ENCODE data around the gene UPF3B. TPM values are rescaled to one million over a fixed set of nuclear protein-coding genes. Genes with fewer than 3 reads are reported as not detected.
"Not testable (repeated sequence)": the region's sequence is repeated elsewhere in the genome, so short reads cannot be mapped to it uniquely, and the experiment has no call there.

The UPF3B gene
- 26.3 TPM for polyA plus RNA-seq (2012; ENCODE audit: missing spikeins)

GRCh38 chrX:119852382-119853353 is at the start of gene UPF3B:
UPF3B (minus strand) TSS chrX:119852963; CDS start chrX:119852928, 35 bp downstream.
- TF ChIP-seq TAF1 (IDR thresholded peaks at IDR 0.05; ENCODE audit: borderline replicate concordance, low read depth, low read length) (peak; percentile 37; the same call in 1 of the 2 replicates), POLR2A (IDR thresholded peaks at IDR 0.05; ENCODE audit: low read depth, low read length) (peak; percentile 64; the same call in 1 of the 2 replicates), POLR2AphosphoS5 (IDR thresholded peaks at IDR 0.05; ENCODE audit: low read depth, low read length) (0 out of 2 replicates have a peak, but pooled peaks have one; percentile 31)
- DNase-seq (ENCODE audit: insufficient read length) (peak; percentile 77), FAIRE-seq (peak; percentile 82)

GRCh38 chrX:119900976-119901375 is 48.2 kb upstream of the UPF3B start:
- TF ChIP-seq POLR2A (IDR thresholded peaks at IDR 0.05; ENCODE audit: low read depth, low read length) (no peak), TAF1 (IDR thresholded peaks at IDR 0.05; ENCODE audit: borderline replicate concordance, low read depth, low read length) (no peak), POLR2AphosphoS5 (IDR thresholded peaks at IDR 0.05; ENCODE audit: low read depth, low read length) (no peak)
- DNase-seq (ENCODE audit: insufficient read length) (no peak), FAIRE-seq (no peak)

- TF ChIP-seq TAF1 (IDR thresholded peaks at IDR 0.05; ENCODE audit: borderline replicate concordance, low read depth, low read length) (no peak), POLR2A (IDR thresholded peaks at IDR 0.05; ENCODE audit: low read depth, low read length) (no peak), POLR2AphosphoS5 (IDR thresholded peaks at IDR 0.05; ENCODE audit: low read depth, low read length) (no peak)
- no peak for FAIRE-seq
- no peak for DNase-seq (ENCODE audit: insufficient read length)
Measured at GRCh38 chrX:119899125-119899524, 46.4 kb upstream of the UPF3B start.

- DNase-seq (ENCODE audit: insufficient read length) (no peak), FAIRE-seq (no peak)
- TF ChIP-seq POLR2A (IDR thresholded peaks at IDR 0.05; ENCODE audit: low read depth, low read length), result no peak
- no peak for TF ChIP-seq POLR2AphosphoS5 (IDR thresholded peaks at IDR 0.05; ENCODE audit: low read depth, low read length)
- no peak for TF ChIP-seq TAF1 (IDR thresholded peaks at IDR 0.05; ENCODE audit: borderline replicate concordance, low read depth, low read length)
Measured at GRCh38 chrX:119895843-119896326, 43.1 kb upstream of the UPF3B start, which contains the start of gene AKAP14. AKAP14 (plus strand) TSS chrX:119895893; CDS start chrX:119903224, 7,331 bp downstream.

GRCh38 chrX:119891961-119892692 is 39.4 kb upstream of the UPF3B start:
- not testable (repeated sequence) for DNase-seq (ENCODE audit: insufficient read length)

GRCh38 chrX:119890626-119891025 is 37.9 kb upstream of the UPF3B start:
- not testable (repeated sequence) for FAIRE-seq; DNase-seq (ENCODE audit: insufficient read length)

More at GRCh38 chrX:119891961-119892692, 39.4 kb upstream of the UPF3B start:
- not testable (repeated sequence) for FAIRE-seq

- DNase-seq (ENCODE audit: insufficient read length) (peak; percentile 36), FAIRE-seq (no peak)
- TF ChIP-seq TAF1 (IDR thresholded peaks at IDR 0.05; ENCODE audit: borderline replicate concordance, low read depth, low read length) (no peak), POLR2A (IDR thresholded peaks at IDR 0.05; ENCODE audit: low read depth, low read length) (no peak), POLR2AphosphoS5 (IDR thresholded peaks at IDR 0.05; ENCODE audit: low read depth, low read length) (no peak)
Measured at GRCh38 chrX:119887721-119888425, 35.1 kb upstream of the UPF3B start.

- DNase-seq (ENCODE audit: insufficient read length), result no peak
- no peak for FAIRE-seq
- TF ChIP-seq TAF1 (IDR thresholded peaks at IDR 0.05; ENCODE audit: borderline replicate concordance, low read depth, low read length) (no peak), POLR2A (IDR thresholded peaks at IDR 0.05; ENCODE audit: low read depth, low read length) (no peak), POLR2AphosphoS5 (IDR thresholded peaks at IDR 0.05; ENCODE audit: low read depth, low read length) (no peak)
Measured at GRCh38 chrX:119885554-119886428, 33.0 kb upstream of the UPF3B start.

- peak; percentile 90 for FAIRE-seq
- DNase-seq (ENCODE audit: insufficient read length), result no peak
- TF ChIP-seq POLR2A (IDR thresholded peaks at IDR 0.05; ENCODE audit: low read depth, low read length) (no peak), TAF1 (IDR thresholded peaks at IDR 0.05; ENCODE audit: borderline replicate concordance, low read depth, low read length) (no peak), POLR2AphosphoS5 (IDR thresholded peaks at IDR 0.05; ENCODE audit: low read depth, low read length) (no peak)
Measured at GRCh38 chrX:119880552-119881437, 28.0 kb upstream of the UPF3B start.
